Neuronal stem cell (in vitro differentiated cells): ENCODE results near the gene CCDC175.

Experiments
- DNase-seq: peaks from one replicate; pipeline ENCODE4 v3.0.0-alpha.2; 2013; ENCODE audit warnings: low spot score
- H2AFZ ChIP-seq: one replicate; pipeline ENCODE4 v1.6.1; 2013; ENCODE audit warnings: mild to moderate bottlenecking, low read length, inconsistent platforms
- H2AK5ac ChIP-seq: 2 replicates; pipeline ENCODE4 v1.6.1; 2013; ENCODE audit warnings: low read depth, mild to moderate bottlenecking, inconsistent platforms, low read length, moderate library complexity, mixed read lengths
- H2BK120ac ChIP-seq: 2 replicates; pipeline ENCODE4 v1.6.1; 2013; ENCODE audit warnings: low read depth, mild to moderate bottlenecking, inconsistent platforms, low read length, moderate library complexity, mixed read lengths
- H2BK12ac ChIP-seq: one replicate; pipeline ENCODE4 v1.6.1; 2013; ENCODE audit warnings: low read length, inconsistent platforms
- H2BK15ac ChIP-seq: 2 replicates; pipeline ENCODE4 v1.6.1; 2013; ENCODE audit warnings: mild to moderate bottlenecking, low read length, inconsistent platforms, mixed read lengths
- H2BK5ac ChIP-seq: one replicate; pipeline ENCODE4 v1.6.1; 2013; ENCODE audit warnings: inconsistent platforms, mild to moderate bottlenecking, low read length, moderate library complexity
- H3K14ac ChIP-seq: one replicate; pipeline ENCODE4 v1.6.1; 2013; ENCODE audit warnings: low read length, inconsistent platforms
- H3K18ac ChIP-seq: 2 replicates; pipeline ENCODE4 v1.6.1; 2013; ENCODE audit warnings: low read length, inconsistent platforms
- H3K23ac ChIP-seq: 2 replicates; pipeline ENCODE4 v1.6.1; 2013; ENCODE audit warnings: low read depth, mild to moderate bottlenecking, mixed read lengths, low read length, inconsistent platforms; ENCODE audit not compliant: poor library complexity
- H3K27ac ChIP-seq: replicated peaks from 3 replicates; pipeline ENCODE4 v1.5.1; 2013; ENCODE audit warnings: low read length, inconsistent platforms
- H3K27me3 ChIP-seq, 3 experiments: 2 replicates each; pipeline ENCODE4 v1.6.1; 2013; ENCODE audit warnings: low read length in 3 of 3, mild to moderate bottlenecking in 2 of 3, inconsistent platforms in 1 of 3, low read depth in 1 of 3, mixed read lengths in 1 of 3, moderate library complexity in 1 of 3; ENCODE audit not compliant: control insufficient read depth in 3 of 3, insufficient read depth in 3 of 3
- H3K36me3 ChIP-seq, 2 donors: replicated peaks in 1 of 2; 2 replicates each; pipeline ENCODE4 v1.6.1; 2013; ENCODE audit warnings: low read length in 2 of 2; ENCODE audit not compliant: control insufficient read depth in 2 of 2, insufficient read depth in 2 of 2
- H3K4ac ChIP-seq: 2 replicates; pipeline ENCODE4 v1.6.1; 2013; ENCODE audit warnings: inconsistent platforms, mild to moderate bottlenecking, low read length, moderate library complexity
- H3K4me1 ChIP-seq, 2 donors: 1 replicate in 1 of 2; 2 replicates in 1 of 2; pipeline ENCODE4 v1.6.1; 2013; ENCODE audit warnings: low read length in 2 of 2, low read depth in 1 of 2; ENCODE audit not compliant: control insufficient read depth in 2 of 2, insufficient read depth in 1 of 2
- H3K4me2 ChIP-seq: one replicate; pipeline ENCODE4 v1.6.1; 2013; ENCODE audit warnings: mild to moderate bottlenecking, low read length, inconsistent platforms; ENCODE audit not compliant: insufficient read depth, poor library complexity, severe bottlenecking
- H3K4me3 ChIP-seq, 2 donors: 2 replicates each; pipeline ENCODE4 v1.5.1; 2013; ENCODE audit warnings: low read length in 2 of 2, mild to moderate bottlenecking in 2 of 2, inconsistent platforms in 1 of 2, moderate library complexity in 1 of 2
- H3K79me1 ChIP-seq: one replicate; pipeline ENCODE4 v1.6.1; 2013; ENCODE audit warnings: low read depth, mild to moderate bottlenecking, inconsistent platforms, low read length, moderate library complexity
- H3K9ac ChIP-seq: one replicate; pipeline ENCODE4 v1.6.1; 2013; ENCODE audit warnings: mild to moderate bottlenecking, low read depth, low read length, inconsistent platforms; ENCODE audit not compliant: poor library complexity
- H3K9me3 ChIP-seq, 2 donors: replicated peaks in 1 of 2; 2 replicates each; pipeline versions ENCODE3 to v1.6.1; 2013; ENCODE audit warnings: low read length in 2 of 2, mild to moderate bottlenecking in 2 of 2, inconsistent platforms in 1 of 2, low read depth in 1 of 2, mixed read lengths in 1 of 2, moderate library complexity in 1 of 2; ENCODE audit not compliant: control insufficient read depth in 2 of 2, insufficient read depth in 1 of 2
- H4K8ac ChIP-seq: one replicate; pipeline ENCODE4 v1.6.1; 2013; ENCODE audit warnings: low read depth, mild to moderate bottlenecking, inconsistent platforms, low read length, moderate library complexity
- H4K91ac ChIP-seq: one replicate; pipeline ENCODE4 v1.6.1; 2013; ENCODE audit warnings: low read length, low read depth, mild to moderate bottlenecking, inconsistent platforms; ENCODE audit not compliant: poor library complexity
- WGBS, 2 donors: extraction: QIAGEN DNeasy Blood & Tissue Kit; methylation state at CpG; one replicate each; pipeline ENCODE4 v1.1.7; 2013; ENCODE audit warnings: missing lambda C conversion rate in 2 of 2, mixed read lengths in 1 of 2; ENCODE audit not compliant: insufficient read length in 2 of 2, insufficient replicate concordance in 1 of 2; ENCODE audit errors: extremely low coverage in 2 of 2; 5-methylcytosine and 5-hydroxymethylcytosine counted together

The CCDC175 gene

GRCh38 chr14:59520224-59520623, 56.4 kb downstream of the CCDC175 start:
- H3K4me1 ChIP-seq = no peaks in the 10 kb centered on the region
- no peak overlapping the region for H2BK15ac ChIP-seq
- no peak overlapping the region for H2BK5ac ChIP-seq
- no peak overlapping the region for H2AK5ac ChIP-seq
- no peak overlapping the region for H4K8ac ChIP-seq
- H3K4me2 ChIP-seq = no peak overlapping the region
- H3K79me1 ChIP-seq = no peaks in the 10 kb centered on the region
- H3K36me3 ChIP-seq = no peaks in the 10 kb centered on the region
- H3K27ac ChIP-seq = no peak overlapping the region
- H3K23ac ChIP-seq = no peak overlapping the region
- WGBS, 2 donors = no CpG with 5 or more reads among the region's 3 CpGs
- no peak overlapping the region for H3K14ac ChIP-seq
- no peak overlapping the region for H3K9ac ChIP-seq
- H2BK120ac ChIP-seq = no peak overlapping the region
- DNase-seq = no peak
- peaks cover 0 to 2% of the 10 kb centered on the region in 2 donors for H3K9me3 ChIP-seq
- no peak overlapping the region for H2BK12ac ChIP-seq
- H2AFZ ChIP-seq = no peak overlapping the region
- no peaks in the 10 kb centered on the region for H3K27me3 ChIP-seq
- H3K18ac ChIP-seq = no peak overlapping the region
- H4K91ac ChIP-seq = no peak overlapping the region
- H3K4me3 ChIP-seq = no peak overlapping the region
- H3K4ac ChIP-seq = no peak overlapping the region

- no peaks in the 10 kb centered on the region for H3K9me3 ChIP-seq
- H2BK15ac ChIP-seq = no peak overlapping the region
- no peak overlapping the region for H2BK120ac ChIP-seq
- no peak overlapping the region for H2BK12ac ChIP-seq
- no peak overlapping the region for H3K14ac ChIP-seq
- peaks cover 1% of the 10 kb centered on the region for H3K79me1 ChIP-seq
- no peak overlapping the region for H3K9ac ChIP-seq
- H3K23ac ChIP-seq = no peak overlapping the region
- no peak overlapping the region for H4K8ac ChIP-seq
- no peak overlapping the region for H3K4me3 ChIP-seq
- H3K18ac ChIP-seq = peak overlapping the region; percentile 0
- no peak overlapping the region for H2BK5ac ChIP-seq
- H3K36me3 ChIP-seq = no peaks in the 10 kb centered on the region
- H2AFZ ChIP-seq = peak overlapping the region; percentile 7
- peaks cover 0 to 4% of the 10 kb centered on the region in 2 donors for H3K4me1 ChIP-seq
- no peak overlapping the region for H4K91ac ChIP-seq
- no CpG with 5 or more reads among the region's 4 CpGs for WGBS, 2 donors
- no peak overlapping the region for H2AK5ac ChIP-seq
- peak overlapping the region; percentile 7 for H3K27ac ChIP-seq
- H3K4me2 ChIP-seq = no peak overlapping the region
- H3K4ac ChIP-seq = no peak overlapping the region
- H3K27me3 ChIP-seq = no peaks in the 10 kb centered on the region
- peak; percentile 66 for DNase-seq
Observed at GRCh38 chr14:59511916-59512575, 64.6 kb downstream of the CCDC175 start.

- Histone ChIP-seq H3K4me1 (peaks cover 0 to 4% of the 10 kb centered on the region in 2 donors), H3K4me3 (no peak overlapping the region), H3K4me2 (no peak overlapping the region), H2BK5ac (no peak overlapping the region), H3K27me3 (no peaks in the 10 kb centered on the region), H2AFZ (no peak overlapping the region), H3K4ac (no peak overlapping the region), H3K9ac (no peak overlapping the region), H2BK12ac (no peak overlapping the region), H2BK120ac (no peak overlapping the region), H3K14ac (no peak overlapping the region), H3K9me3 (no peaks in the 10 kb centered on the region), H3K27ac (no peak overlapping the region), H4K91ac (no peak overlapping the region), H3K18ac (no peak overlapping the region), H3K23ac (no peak overlapping the region), H2AK5ac (no peak overlapping the region), H3K36me3 (no peaks in the 10 kb centered on the region), H3K79me1 (peaks cover 1% of the 10 kb centered on the region), H4K8ac (no peak overlapping the region), H2BK15ac (no peak overlapping the region)
- DNase-seq = no peak
- no CpG with 5 or more reads among the region's 3 CpGs for WGBS, 2 donors
Observed at GRCh38 chr14:59510966-59511365, 65.6 kb downstream of the CCDC175 start.

- no peak overlapping the region for H3K14ac ChIP-seq
- no peaks in the 10 kb centered on the region for H3K27me3 ChIP-seq
- H3K4me3 ChIP-seq = no peak overlapping the region
- peaks cover 0 to 4% of the 10 kb centered on the region in 2 donors for H3K4me1 ChIP-seq
- WGBS, 2 donors = no CpG with 5 or more reads among the region's 2 CpGs
- no peak overlapping the region for H2BK5ac ChIP-seq
- H3K9ac ChIP-seq = no peak overlapping the region
- no peaks in the 10 kb centered on the region for H3K9me3 ChIP-seq
- no peak overlapping the region for H4K8ac ChIP-seq
- no peak overlapping the region for H3K4me2 ChIP-seq
- no peak overlapping the region for H4K91ac ChIP-seq
- H2BK120ac ChIP-seq = no peak overlapping the region
- H3K23ac ChIP-seq = no peak overlapping the region
- H2AK5ac ChIP-seq = no peak overlapping the region
- no peak for DNase-seq
- H2BK15ac ChIP-seq = no peak overlapping the region
- H3K79me1 ChIP-seq = peaks cover 1% of the 10 kb centered on the region
- no peak overlapping the region for H2AFZ ChIP-seq
- no peak overlapping the region for H3K4ac ChIP-seq
- no peak overlapping the region for H3K18ac ChIP-seq
- H3K27ac ChIP-seq = no peak overlapping the region
- peaks cover 0 to under 1% of the 10 kb centered on the region in 2 donors for H3K36me3 ChIP-seq
- no peak overlapping the region for H2BK12ac ChIP-seq
Observed at GRCh38 chr14:59510001-59510400, 66.6 kb downstream of the CCDC175 start.
